GM18517 (cell line): ENCODE data around the gene MVD.

Experiments
- ATAC-seq: cut with Tn5 transposase; IDR thresholded peaks from one replicate; pipeline ENCODE4 v1.9.1; 2021; ENCODE audit warnings: mild to moderate bottlenecking, moderate library complexity; ENCODE audit not compliant: unreplicated experiment

Gene MVD

DNA sequence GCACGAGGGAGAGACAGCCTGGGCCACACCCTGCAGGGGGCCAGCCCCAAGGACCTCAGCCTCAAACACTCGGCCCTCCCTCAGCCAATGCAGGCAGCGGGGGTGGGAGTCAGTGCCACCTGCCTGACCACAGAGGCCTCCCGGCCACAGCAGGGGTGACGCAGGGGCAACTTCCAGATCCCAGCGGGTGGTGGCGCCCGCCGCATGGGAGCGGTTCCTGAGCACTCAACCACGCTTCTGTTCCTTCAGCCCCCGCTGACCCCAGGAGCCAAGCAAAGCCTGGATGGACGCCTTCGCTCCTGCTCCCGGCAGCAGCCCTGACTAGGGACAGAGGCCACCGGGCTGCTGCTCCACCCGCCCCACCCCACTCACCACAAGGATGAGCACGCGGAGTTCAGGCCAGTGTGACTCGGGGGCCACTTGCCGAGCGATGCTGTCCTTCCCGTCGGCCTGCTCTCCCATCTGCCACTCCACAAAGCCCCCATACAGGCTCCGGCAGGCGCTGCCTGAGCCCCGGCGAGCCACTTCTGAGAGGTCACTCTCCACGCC lies 7.1 kb downstream of the MVD start:
- no peak for ATAC-seq

DNA sequence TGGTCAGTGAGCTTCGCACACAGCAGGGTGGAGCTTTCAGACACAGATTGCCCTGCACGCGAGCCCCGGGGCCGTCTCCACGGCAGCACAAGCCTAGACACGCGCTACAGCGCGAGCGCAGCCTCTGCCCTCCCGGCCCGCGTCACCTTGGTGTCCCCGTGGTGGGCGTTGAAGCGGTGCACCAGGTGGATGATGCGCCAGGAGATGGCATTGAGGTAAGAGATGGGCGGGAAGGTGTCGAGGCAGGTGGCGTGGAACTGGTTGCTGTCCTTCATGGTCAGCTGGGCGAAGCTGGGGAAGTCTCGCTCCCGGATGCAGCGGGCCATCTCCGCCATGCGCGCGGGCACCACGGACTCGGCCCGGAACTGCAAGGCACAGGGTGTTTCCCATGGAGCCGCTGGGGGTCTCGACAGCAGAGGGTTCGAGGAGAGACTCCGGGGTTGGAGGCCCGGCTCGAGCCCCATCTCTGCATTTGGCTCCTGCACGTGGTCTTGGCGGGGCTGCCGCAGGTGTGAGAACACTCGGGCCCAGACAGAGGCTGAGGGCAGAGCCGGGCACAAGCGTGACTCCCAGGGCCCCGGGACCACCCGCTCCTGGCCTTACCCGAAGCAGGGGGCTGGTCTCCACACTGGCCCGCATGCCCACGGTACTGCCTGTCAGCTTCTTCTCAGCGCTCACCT lies 7.7 kb downstream of the MVD start:
- ATAC-seq, result no peak

DNA sequence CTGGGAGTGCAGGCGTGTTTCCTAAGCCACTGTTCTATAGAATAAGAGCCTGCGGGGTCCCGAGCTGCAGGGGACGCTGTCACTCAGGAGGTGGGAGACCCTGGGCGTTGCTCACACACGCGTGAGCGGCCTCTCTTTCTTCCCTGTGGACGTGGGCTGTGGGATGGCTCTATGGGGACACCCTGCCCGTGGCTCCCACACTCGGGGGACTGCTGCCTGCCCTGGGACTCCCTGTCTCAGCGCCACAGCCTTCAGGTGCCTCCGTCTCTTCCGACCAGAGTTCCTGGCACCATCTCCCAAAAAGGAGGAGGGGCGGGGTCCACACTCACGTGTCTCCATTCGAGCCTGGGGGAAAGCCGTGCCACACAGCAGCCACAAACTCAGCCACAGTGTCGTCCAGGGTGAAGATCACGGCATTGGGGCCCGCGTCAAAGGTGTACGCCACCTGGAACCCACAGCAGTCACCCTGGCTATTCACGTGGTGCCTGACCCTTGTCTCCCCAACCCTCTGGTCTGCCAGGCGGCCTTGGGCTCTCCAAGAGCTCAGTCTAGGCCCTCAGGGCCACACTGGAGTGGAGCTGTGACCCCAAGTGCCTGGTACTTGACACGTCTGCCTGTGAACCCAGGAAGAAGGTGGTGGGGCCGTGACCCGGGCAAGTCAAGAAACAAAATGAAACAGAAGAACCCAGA lies 8.4 kb downstream of the MVD start:
- ATAC-seq, result no peak

DNA sequence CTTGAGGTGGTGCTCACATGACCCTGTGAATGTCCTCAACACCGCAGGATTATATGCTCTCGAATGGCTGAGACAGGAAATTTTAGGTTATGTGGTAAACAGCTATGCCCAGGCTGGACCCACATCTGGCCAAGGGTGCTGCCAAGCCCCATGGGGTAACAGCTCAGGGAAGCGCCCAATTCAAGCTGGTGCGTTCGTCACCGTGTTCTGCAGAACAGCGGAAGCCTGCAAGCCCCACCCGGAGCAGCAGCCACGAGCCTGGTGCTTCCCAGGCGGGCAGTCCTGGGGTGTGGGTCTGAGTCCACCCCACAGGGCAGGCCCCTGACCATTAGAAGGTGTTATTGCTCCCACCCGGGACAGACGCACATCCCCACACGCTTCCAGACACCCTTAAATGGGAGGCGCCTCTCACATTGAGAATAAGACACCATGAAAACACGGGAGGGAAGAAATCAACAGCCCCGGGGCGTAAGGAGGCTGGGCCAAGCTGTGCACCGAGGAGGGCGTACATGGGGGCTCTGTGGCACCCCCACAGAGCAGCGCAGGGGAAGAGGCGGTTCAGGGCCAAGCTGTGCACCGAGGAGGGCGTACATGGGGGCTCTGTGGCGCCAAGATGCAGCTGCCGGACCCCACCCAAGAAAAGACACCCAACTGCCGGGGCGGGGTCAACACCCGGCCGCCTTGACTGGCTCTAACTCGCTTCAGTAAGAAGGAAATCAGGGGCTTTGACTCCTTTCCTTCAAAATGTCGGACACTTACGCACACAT lies 9.1 kb downstream of the MVD start:
- no peak for ATAC-seq

DNA sequence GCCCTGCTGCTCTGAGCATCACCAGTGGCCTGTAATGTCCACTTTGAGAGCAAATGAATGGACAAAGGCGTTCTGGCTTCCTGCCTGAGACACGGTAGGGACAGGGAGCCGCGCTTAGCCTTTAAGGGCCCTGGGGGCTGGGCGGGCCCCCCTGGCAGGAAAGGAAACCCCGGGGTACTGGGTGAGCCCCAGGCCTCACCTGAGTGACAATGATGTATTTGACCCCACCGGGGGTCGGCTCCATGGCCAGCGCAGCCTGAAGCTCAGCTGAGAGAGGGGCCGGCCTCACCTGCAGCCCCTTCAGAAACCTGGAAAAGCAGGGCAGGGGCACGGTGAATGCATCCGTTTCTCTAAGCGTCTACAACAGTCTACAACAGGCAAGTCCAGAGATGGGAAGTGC lies 9.8 kb downstream of the MVD start:
- ATAC-seq, result no peak

DNA sequence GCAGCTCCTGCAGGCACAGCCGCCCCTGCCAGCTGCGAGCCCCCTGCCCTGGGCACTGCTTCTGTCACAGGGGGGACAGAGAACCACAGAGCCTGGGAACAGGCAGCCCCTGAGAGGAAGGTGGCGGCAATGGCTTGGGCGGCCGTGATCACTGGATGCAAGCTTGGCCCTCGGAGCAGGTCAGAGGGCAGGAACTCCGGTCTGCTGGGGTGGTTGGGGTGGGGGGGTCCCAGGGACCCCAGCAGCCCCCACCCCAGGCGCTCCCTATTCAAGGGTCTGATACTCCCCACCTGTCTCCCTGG lies 10.2 kb downstream of the MVD start:
- ATAC-seq, result no peak

DNA sequence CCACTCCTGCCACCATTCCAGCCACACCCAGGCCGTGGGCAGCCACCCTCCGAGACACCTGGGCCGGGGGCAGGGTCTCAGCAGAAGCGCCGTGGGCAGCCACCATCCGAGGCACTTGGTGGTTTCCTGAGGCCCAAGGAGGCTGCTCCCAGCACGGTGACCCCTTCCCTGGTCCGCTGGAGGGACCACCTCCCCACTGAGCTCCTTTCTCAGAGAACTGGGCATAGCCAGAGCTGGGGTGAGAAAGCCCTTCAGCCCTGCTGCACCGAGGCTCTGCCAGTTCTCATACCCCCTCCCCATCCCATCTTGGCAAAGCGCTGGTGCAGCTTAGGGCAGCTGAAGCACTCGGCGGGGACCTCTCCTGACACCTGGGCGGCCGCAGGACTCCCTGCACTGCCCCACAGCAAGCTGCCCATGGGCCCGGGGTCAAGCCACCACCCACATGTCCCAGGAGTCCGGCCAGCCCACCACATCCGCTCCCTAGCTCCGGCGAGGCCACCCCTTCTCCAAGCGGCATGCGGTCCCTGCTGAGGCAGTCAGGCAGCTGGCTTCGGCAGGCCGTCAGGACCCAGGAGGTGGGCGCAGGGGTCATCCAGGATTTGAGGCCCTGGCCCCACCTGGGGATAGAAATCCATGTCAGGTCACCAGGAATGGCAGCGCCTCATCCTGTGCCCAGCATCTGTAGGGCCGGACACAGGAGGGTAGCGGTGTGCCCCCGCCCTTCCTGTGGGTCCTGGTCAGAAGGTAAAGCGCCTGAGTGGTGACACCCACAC lies 10.7 kb downstream of the MVD start:
- ATAC-seq, result no peak

DNA sequence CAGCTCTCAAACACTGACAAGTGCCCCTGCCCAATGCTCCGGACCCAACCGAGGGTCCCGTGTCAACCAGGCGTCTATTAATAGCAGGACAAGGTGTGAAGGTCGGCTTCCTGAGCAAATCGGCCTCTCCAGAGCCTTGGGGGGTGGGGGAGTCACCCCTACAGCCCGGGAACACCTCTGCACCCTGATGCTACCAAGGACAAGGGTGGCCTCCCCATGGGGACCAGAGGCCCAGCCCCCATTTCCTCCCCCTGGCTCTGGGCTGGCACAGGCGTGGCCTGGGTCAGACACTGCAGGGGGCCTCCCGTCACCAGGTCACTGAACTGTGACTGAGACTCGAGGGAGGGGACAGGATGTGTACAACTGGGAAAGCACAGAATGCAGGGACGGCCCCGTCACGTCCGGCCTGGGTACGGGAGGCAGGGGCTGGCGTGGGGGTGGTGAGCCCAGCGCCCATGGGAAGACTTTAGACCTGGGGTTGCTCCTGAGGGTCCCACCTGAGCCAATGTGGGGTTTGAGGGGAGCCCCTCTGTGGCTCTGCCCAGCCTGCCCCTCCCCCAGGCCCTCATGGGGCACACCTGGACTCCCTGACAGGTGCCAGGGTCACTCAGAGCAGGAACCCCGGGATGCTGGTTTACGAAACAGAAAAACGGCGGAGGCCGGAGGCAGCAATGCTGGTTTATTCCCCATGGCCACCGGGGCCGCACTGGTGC lies 11.5 kb downstream of the MVD start:
- ATAC-seq, result peak; percentile 74

DNA sequence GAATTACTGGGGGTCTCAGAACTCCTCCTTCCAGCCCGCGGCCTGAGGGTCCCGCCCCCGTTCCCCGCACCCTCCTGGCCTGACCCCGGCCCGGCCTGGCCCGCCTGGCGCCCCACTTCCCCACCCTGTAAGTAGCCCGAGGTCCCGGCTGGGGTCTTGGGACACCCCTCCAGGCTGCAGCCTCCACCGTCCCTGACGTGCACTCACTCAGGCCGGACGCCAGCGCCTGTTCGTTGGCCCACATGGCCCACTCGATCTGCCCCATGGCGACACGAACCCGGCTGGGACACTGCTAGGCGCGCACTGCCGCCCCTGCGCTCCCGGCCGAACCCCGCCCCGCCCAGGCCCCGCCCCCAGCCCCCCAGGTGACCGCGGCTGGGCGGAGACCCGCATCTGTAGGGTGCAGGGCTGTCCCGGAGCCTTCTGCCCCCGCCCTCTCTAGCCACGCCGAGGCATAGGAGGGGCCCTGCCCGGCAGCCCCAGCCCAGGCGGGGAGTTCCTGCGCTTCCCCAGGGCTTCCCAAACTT lies 12.1 kb downstream of the MVD start, which contains the start of gene CYBA:
CYBA (minus strand) TSS at position 305 of the 527 bp plus-strand sequence; CDS start at position 265, 40 bp downstream.
- ATAC-seq, result peak; percentile 68

DNA sequence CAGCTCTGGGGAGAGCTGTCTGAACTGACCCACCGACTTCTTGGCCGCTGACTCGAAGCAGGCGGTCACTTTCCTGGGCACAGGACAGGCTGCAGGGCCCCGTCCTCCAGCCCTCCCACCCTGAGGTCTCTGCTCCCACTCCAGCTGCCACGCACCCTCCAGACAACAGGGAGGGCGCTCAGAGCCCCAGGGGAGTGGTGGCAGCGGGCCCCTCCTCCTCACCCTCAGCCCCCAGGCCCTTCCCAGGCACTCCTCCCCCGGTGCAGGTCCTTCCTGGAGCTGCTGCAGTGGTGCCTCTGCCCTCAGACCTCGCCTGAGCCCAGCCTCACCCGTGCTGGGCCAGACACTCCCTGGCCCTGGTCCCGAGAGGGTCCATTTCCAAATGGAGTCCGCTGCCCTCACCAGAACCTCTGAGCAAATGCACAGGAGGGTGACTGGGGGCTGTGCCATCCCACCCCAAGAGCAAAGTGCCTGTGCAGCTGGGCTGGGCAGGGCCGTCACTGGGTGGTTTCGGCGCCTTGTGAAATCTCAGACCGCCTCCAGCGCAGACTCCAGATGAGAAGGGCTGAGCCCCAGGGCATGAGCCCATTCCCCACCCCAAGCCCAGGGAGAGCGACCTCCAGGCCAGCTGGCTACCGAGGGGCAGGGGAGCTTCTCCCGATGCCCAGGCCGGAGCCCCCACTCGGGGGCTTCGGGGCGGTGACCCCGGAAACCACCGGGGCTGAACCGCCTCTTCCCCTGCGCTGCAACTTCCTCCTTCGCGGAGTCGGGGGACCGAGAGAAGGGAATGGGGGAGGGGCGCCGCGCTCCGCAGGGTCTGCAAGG lies 12.8 kb downstream of the MVD start:
- no peak for ATAC-seq

DNA sequence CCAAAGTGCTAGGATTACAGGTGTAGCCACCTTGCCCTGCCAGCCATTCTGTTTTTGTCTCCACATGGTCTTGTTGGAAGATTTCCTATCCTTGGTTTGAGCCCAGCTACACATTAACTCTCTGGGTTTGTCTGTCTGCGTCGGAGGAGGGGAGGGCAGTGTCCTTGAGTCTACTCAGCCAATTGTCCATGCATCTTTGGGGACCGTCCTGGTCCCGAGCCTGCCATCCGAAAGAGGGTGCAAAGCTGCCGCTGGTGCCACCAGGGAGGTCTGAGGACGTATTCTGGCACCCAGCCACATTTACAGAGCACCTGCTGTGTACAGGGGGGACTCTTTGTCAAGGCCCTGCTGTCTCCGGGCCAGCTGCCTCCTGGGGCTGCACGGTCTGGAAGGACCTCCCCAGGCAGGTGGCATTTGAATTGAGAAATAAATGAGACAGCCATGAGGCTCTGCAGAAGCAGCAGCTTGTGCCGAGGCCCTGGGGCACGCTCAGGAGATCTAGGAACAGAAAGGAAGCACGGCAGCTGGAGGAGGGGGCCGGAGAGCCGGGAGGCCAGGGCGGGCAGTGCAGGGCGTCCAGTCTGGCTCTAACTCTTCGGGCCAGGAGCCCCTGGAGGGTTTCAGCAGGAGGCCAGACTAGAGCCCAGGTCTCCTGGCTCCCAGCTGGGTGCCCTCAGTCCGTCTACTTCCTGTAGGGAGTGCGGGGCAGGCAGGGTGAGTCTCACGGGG lies 13.5 kb downstream of the MVD start:
- no peak for ATAC-seq

DNA sequence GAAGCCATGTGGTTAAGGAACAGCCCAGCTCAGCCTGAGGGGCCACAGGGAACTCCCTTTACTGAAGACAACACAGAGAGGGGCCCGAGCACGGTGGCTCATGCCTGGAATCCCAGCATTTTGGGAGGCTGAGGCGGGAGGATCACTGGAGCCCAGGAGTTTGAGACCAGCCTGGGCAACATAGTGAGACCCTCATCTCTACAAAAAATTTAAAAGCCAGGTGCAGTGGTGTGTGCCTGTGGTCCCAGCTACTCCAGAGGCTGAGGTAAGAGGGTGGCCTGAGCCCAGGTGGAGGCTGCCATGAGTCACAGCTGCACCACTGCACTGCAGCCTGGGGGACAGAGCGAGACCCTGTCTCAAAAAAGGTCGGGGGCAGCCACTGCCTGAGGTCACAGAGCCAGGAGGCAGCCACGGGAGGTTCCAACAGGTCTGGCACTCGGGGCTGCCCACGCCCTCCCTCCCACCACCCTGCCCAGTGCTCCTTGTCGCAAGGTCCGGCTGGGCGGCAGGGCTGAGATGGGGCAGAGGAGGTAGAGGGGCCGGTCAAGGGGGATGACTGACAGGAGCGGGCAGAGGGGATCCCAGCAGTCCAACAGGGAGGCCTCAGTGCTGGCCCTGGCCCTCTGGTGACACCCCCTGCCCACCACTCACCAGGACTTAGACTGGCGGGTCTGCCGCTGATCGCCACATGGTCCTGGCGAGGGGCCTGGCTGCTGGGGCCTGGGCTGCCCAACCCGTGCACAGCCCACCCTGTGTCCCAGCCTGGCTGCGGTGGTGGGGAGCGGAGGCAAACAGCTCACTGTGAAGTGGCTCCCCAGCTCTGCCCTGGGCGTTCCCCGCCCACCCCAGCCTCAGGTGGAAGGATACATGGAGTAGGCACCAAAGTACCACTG lies 15.5 kb downstream of the MVD start:
- ATAC-seq, result no peak

DNA sequence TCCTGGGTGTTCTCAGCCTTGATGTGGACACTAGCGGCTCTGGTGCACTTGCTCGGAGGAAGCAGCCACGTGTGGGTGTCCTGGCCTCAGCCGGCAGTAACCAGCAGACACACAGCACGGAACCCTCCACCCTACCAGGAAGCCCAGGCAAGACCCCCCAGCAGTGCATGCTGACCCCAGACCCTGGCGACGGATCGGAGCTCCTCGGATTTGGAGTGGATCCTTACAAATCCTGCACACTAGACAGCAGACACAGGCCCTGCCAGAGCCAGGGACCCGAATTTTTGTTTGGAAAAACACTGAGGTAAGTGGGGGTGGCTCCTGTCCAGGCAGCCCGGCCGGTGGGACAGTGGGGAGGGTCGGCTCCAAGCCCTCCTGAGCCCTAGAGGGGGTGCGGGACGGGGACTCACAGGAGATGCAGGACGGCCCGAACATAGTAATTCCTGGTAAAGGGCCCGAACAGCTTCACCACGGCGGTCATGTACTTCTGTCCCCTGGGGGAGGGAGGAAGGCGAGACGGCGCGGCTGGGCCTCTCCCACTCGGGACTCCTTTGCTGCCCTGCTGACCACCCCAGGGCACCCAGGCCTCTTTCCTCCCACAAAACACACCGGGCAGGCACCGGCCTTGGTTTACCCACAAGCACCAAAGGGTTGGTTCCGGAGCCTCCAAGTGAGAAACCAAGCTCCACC lies 16.4 kb downstream of the MVD start:
- ATAC-seq, result no peak

DNA sequence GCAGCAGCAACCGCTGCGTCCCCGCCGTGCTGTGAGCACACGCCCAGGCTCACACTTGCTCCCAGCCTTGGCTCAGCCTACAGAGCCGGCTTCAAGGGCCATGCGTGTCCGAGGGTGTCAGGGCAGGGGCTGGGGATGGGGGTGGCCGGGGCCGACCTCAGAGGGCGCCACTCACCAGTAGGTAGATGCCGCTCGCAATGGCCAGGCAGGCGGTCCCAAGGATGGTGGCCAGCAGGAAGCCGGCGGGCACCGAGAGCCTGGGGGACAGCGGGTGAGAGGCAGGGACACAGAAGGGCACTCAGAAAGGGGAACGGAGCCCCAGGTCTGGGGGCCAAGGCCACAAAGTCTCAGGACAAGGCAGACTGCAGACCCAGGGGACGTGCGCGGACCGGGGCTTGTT lies 16.9 kb downstream of the MVD start:
- no peak for ATAC-seq

DNA sequence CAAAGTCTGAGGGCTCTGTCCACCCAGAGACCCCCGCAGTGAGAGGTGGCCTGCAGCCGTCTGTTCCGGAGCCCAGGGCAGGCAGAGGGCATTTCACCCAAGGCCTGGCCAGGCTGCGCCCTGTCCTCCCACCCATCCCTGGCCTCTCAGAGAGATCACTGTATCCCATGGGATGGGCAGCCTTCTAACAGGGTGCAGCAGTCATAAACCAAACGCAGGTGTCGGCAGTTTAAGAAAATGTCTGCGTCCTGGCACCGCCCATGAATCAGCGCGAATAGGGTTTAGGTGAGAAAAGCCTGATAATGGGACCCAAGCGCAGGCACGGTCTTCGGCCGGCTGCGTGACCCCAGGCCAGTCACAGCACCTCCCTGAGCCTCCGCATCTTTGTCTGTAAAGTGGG lies 17.4 kb downstream of the MVD start:
- ATAC-seq, result no peak

DNA sequence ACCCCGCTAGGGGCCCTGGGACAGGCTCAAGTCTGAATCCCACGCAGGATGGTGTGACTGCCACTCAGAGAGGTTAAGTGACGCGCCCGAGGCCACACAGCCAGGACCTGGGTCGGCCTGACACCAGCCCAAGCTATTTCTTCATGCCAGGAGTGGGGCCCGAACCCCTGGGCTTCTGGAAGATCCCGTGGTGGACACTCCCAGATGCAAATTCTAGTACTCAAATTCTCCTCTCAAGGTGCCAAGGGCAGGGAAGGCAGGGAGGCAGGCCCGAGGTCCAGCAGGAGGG lies 19.3 kb downstream of the MVD start:
- no peak for ATAC-seq

DNA sequence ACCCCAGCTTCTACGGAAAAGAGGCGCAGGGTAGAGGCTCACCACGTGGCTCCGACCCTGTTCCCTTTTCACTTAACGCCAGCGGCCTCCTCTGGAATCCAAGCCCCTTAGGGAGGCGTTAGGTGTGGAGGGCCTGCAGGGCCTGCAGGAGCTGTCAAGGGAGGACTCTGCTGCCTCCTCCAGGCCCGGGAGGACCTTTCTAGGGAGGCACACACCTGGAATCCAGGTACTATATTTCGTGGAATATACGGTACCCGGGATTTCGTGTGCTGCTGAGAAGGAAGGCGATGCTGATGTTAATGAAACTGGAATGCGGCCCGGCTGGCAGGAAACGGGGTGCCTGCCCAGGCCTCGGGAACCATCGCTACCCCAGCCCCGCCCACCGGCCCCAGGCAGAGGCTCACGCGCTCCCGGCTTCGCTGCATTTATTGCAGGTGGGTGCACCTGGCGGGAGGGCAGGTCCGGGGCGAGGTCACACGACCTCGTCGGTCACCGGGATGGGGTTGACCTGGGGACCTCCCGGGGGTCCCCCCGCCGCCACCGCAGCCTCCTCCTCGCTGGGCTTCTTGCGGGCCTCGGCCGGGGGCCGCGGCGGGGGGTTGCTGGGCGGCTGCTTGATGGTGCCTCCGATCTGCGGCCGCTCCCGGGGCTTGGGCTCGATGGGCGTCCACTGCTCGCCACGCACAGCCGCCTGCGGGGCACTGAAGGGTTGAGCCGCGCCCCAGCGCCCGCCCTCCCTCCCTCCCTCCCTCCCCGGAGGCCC lies 19.8 kb downstream of the MVD start:
- ATAC-seq, result no peak
